HEK293 (cell line): ENCODE results near the gene SHCBP1.
A peak's percentile ranks its signal among the peaks of the same experiment; 100 is the strongest.

Experiments
- CTCF ChIA-PET: fragments of 350-600 bp; formaldehyde crosslinking; extraction: SDS; loops from one replicate; lab custom pipeline; 2021; ENCODE audit warnings: antibody characterized with exemption; lab: Yijun Ruan, JAX
- POLR2A ChIA-PET: fragments of 300-600 bp; formaldehyde crosslinking; extraction: SDS; loops from one replicate; lab custom pipeline; 2020; ENCODE audit warnings: antibody characterized with exemption, inconsistent platforms; lab: Yijun Ruan, JAX
- H3K27ac ChIP-seq: fragments of 200-500 bp; sonication (Bioruptor generic); 2 replicates; pipeline ENCODE4 v1.5.1; 2014; ENCODE audit warnings: low read depth, low read length, control low read depth, inconsistent platforms; ENCODE audit errors: extremely low read depth
- H3K36me3 ChIP-seq, 2 experiments: fragments of 200-500 bp in 1 of 2; sonication (Bioruptor generic) in 1 of 2; 1 replicate in 1 of 2; 2 replicates in 1 of 2; pipeline ENCODE4 v1.5.1; 2014 to 2017; ENCODE audit warnings: inconsistent platforms in 2 of 2, low read length in 2 of 2; ENCODE audit not compliant: control insufficient read depth in 2 of 2, insufficient read depth in 1 of 2
- H3K4me1 ChIP-seq: fragments of 200-500 bp; sonication (Bioruptor generic); 2 replicates; pipeline ENCODE4 v1.5.1; 2014; ENCODE audit warnings: mild to moderate bottlenecking, low read length, inconsistent platforms; ENCODE audit not compliant: control insufficient read depth, insufficient read depth
- H3K4me3 ChIP-seq: 2 replicates; pipeline ENCODE4 v1.5.1; 2011; ENCODE audit warnings: low read depth, mild to moderate bottlenecking, control low read depth, low read length, moderate library complexity
- H3K9me3 ChIP-seq: fragments of 200-500 bp; sonication (Bioruptor generic); 2 replicates; pipeline ENCODE4 v1.5.1; 2014; ENCODE audit warnings: low read depth, low read length, inconsistent platforms; ENCODE audit not compliant: control insufficient read depth, insufficient read depth
- GLIS1 ChIP-seq: fragments of 450-650 bp; formaldehyde crosslinking; IDR thresholded peaks from 2 replicates; pipeline ENCODE4 v1.5.1; 2016; ENCODE audit warnings: missing biosample characterization, missing genetic modification characterization
- KLF9 ChIP-seq: fragments of 450-650 bp; formaldehyde crosslinking; IDR thresholded peaks from 2 replicates; pipeline ENCODE4 v1.5.1; 2016; ENCODE audit warnings: missing biosample characterization, missing genetic modification characterization, low read depth
- PRDM1 ChIP-seq: fragments of 450-650 bp; formaldehyde crosslinking; IDR thresholded peaks from 2 replicates; pipeline ENCODE4; 2016; ENCODE audit warnings: missing biosample characterization, missing genetic modification characterization
- PRDM2 ChIP-seq: fragments of 450-650 bp; formaldehyde crosslinking; IDR thresholded peaks from 2 replicates; pipeline ENCODE4 v1.5.1; 2016; ENCODE audit warnings: missing biosample characterization, missing genetic modification characterization, borderline replicate concordance
- SCRT1 ChIP-seq: fragments of 450-650 bp; formaldehyde crosslinking; IDR thresholded peaks from 2 replicates; pipeline ENCODE4 v1.5.1; 2016; ENCODE audit warnings: missing biosample characterization, missing genetic modification characterization, borderline replicate concordance
- SP2 ChIP-seq: fragments of 450-650 bp; formaldehyde crosslinking; IDR thresholded peaks from 2 replicates; pipeline ENCODE4 v1.5.1; 2016; ENCODE audit warnings: missing biosample characterization, missing genetic modification characterization
- SP3 ChIP-seq: fragments of 450-650 bp; formaldehyde crosslinking; IDR thresholded peaks from 2 replicates; pipeline ENCODE4 v1.5.1; 2016; ENCODE audit warnings: missing biosample characterization, missing genetic modification characterization
- TCF7L2 ChIP-seq: IDR thresholded peaks from 2 replicates; pipeline ENCODE4 v1.6.1; 2011; ENCODE audit warnings: low read depth, mild to moderate bottlenecking, inconsistent platforms, low read length, moderate library complexity, borderline replicate concordance
- YY1 ChIP-seq: fragments of 450-650 bp; formaldehyde crosslinking; IDR thresholded peaks from 2 replicates; pipeline ENCODE4 v1.5.1; 2018; ENCODE audit warnings: missing biosample characterization, missing genetic modification characterization
- YY2 ChIP-seq: fragments of 450-650 bp; formaldehyde crosslinking; IDR thresholded peaks from 2 replicates; pipeline ENCODE4 v1.5.1; 2016; ENCODE audit warnings: missing biosample characterization, missing genetic modification characterization
- ZBTB1 ChIP-seq: fragments of 450-650 bp; formaldehyde crosslinking; IDR thresholded peaks from 2 replicates; pipeline ENCODE4 v1.5.1; 2016; ENCODE audit warnings: missing biosample characterization, missing genetic modification characterization
- ZBTB21 ChIP-seq: fragments of 450-650 bp; formaldehyde crosslinking; IDR thresholded peaks from 2 replicates; pipeline ENCODE4 v1.5.1; 2017; ENCODE audit warnings: missing biosample characterization, missing genetic modification characterization
- ZEB2 ChIP-seq: fragments of 450-650 bp; formaldehyde crosslinking; IDR thresholded peaks from 2 replicates; pipeline ENCODE4 v1.5.1; 2016; ENCODE audit warnings: missing biosample characterization, missing genetic modification characterization
- ZNF138 ChIP-seq: fragments of 450-650 bp; formaldehyde crosslinking; IDR thresholded peaks from 2 replicates; pipeline ENCODE4 v1.5.1; 2016; ENCODE audit warnings: missing biosample characterization, missing genetic modification characterization, borderline replicate concordance
- ZNF19 ChIP-seq: fragments of 450-650 bp; formaldehyde crosslinking; IDR thresholded peaks from 2 replicates; pipeline ENCODE4; 2016; ENCODE audit warnings: missing biosample characterization, missing genetic modification characterization, low read depth
- ZNF24 ChIP-seq: fragments of 450-650 bp; formaldehyde crosslinking; IDR thresholded peaks from 2 replicates; pipeline ENCODE4 v1.5.1; 2016; ENCODE audit warnings: missing biosample characterization, missing genetic modification characterization
- ZNF302 ChIP-seq: fragments of 450-650 bp; formaldehyde crosslinking; IDR thresholded peaks from 2 replicates; pipeline ENCODE4 v1.5.1; 2016; ENCODE audit warnings: missing biosample characterization, missing genetic modification characterization, low read depth
- ZNF335 ChIP-seq: fragments of 450-650 bp; formaldehyde crosslinking; conservative IDR thresholded peaks from 2 replicates; pipeline ENCODE4 v1.5.1; 2016; ENCODE audit warnings: missing biosample characterization, missing genetic modification characterization
- ZNF423 ChIP-seq: fragments of 450-650 bp; formaldehyde crosslinking; IDR thresholded peaks from 2 replicates; pipeline ENCODE4 v1.5.1; 2016; ENCODE audit warnings: missing biosample characterization, missing genetic modification characterization
- ZNF600 ChIP-seq: fragments of 450-650 bp; formaldehyde crosslinking; IDR thresholded peaks from 2 replicates; pipeline ENCODE4 v1.5.1; 2016; ENCODE audit warnings: missing biosample characterization, missing genetic modification characterization
- ZNF660 ChIP-seq: fragments of 450-650 bp; IDR thresholded peaks from 2 replicates; pipeline ENCODE4 v1.5.1; 2018; ENCODE audit warnings: missing biosample characterization, mild to moderate bottlenecking, missing genetic modification characterization
- ZNF76 ChIP-seq: fragments of 450-650 bp; formaldehyde crosslinking; IDR thresholded peaks from 2 replicates; pipeline ENCODE4; 2016; ENCODE audit warnings: low read depth, missing biosample characterization, missing genetic modification characterization, borderline replicate concordance
- ZXDB ChIP-seq: fragments of 450-650 bp; formaldehyde crosslinking; IDR thresholded peaks from 2 replicates; pipeline ENCODE4 v1.5.1; 2016; ENCODE audit warnings: missing biosample characterization, missing genetic modification characterization

The SHCBP1 gene

GRCh38 chr16:46621006-46621933, at the start of gene SHCBP1 (continued):
- TF ChIP-seq PRDM2 (tag by site-specific recombination) (no peak), ZNF423 (tag by site-specific recombination) (no peak), GLIS1 (no peak), PRDM1 (tag by site-specific recombination) (no peak), YY1 (peak; percentile 93), ZBTB1 (no peak), YY2 (peak; percentile 81), ZNF335 (tag by site-specific recombination) (peak; percentile 90), KLF9 (tag by site-specific recombination) (no peak; the same call in 1 of the 2 replicates), SP3 (peak; percentile 30; the same call in 1 of the 2 replicates), ZBTB21 (no peak), ZNF19 (tag by site-specific recombination) (no peak), SCRT1 (tag by site-specific recombination) (no peak), ZNF24 (tag by site-specific recombination) (0 out of 2 replicates have a peak, but pooled peaks have one; percentile 55), ZNF76 (tag by site-specific recombination) (peak; percentile 78), ZNF660 (peak; percentile 62; the same call in 1 of the 2 replicates), ZXDB (tag by site-specific recombination) (peak; percentile 85), TCF7L2 (no peak), SP2 (tag by site-specific recombination) (peak; percentile 68), ZNF302 (tag by site-specific recombination) (no peak)

- no peak overlapping the region for H3K4me3 ChIP-seq
- POLR2A ChIA-PET = no interaction called here
- H3K4me1 ChIP-seq = no peaks in the 10 kb centered on the region
- no peaks in the 10 kb centered on the region for H3K9me3 ChIP-seq
- no peak overlapping the region for H3K27ac ChIP-seq
- no peak for TF ChIP-seq ZNF138 (tag by site-specific recombination)
- TF ChIP-seq ZEB2 (tag by site-specific recombination) = no peak
- 0 out of 2 replicates have a peak, but pooled peaks have one; percentile 22 for TF ChIP-seq ZNF600 (tag by site-specific recombination)
- CTCF ChIA-PET = interaction anchor here (0.7 kb wide), 2 partner anchors 12 to 34 kb away, joined by 3 to 4 read pairs; no protein-coding TSS in a partner anchor
- peaks cover 23 to 87% of the 10 kb centered on the region in 2 experiments for H3K36me3 ChIP-seq
These were observed 40.9 kb upstream of the SHCBP1 start for GRCh38 chr16:46662123-46662522.
